Activated CD8-positive, alpha-beta T cell treated with anti-CD3 and anti-CD28 coated beads for 36 hours (primary cell): ENCODE data around the gene PPP6R1. TPM values are rescaled to one million over a fixed set of nuclear protein-coding genes. Genes with fewer than 3 reads are reported as not detected.
"Not testable (repeated sequence)": the region's sequence is repeated elsewhere in the genome, so short reads cannot be mapped to it uniquely, and the experiment has no call there.

ENCODE experiments used
- ATAC-seq: fragments of 200-7000 bp; cut with Tn5 transposase; one replicate; pipeline ENCODE4 v1.10.0; 2021; ENCODE audit warnings: mild to moderate bottlenecking, moderate library complexity
- CTCF ChIA-PET: fragments of 350-600 bp; sonication (Branson Sonifier 250); formaldehyde crosslinking; loops from one replicate; lab custom pipeline; 2021; ENCODE audit warnings: antibody characterized with exemption; lab: Charles Lee
- POLR2A ChIA-PET: fragments of 350-600 bp; sonication (Branson Sonifier 250); formaldehyde crosslinking; loops from one replicate; lab custom pipeline; 2021; ENCODE audit warnings: antibody characterized with exemption; lab: Charles Lee
- DNase-seq: peaks from one replicate; pipeline ENCODE4 v3.0.0-alpha.2; 2020
- H3K27ac Mint-ChIP-seq: one replicate; pipeline ENCODE4 v1.8.0; 2021; ENCODE audit warnings: mild to moderate bottlenecking, mixed read lengths
- H3K27me3 Mint-ChIP-seq: one replicate; pipeline ENCODE4 v1.8.0; 2021; ENCODE audit warnings: mixed read lengths
- H3K36me3 Mint-ChIP-seq: one replicate; pipeline ENCODE4 v1.8.0; 2021; ENCODE audit warnings: low read depth, mixed read lengths
- H3K4me1 Mint-ChIP-seq: one replicate; pipeline ENCODE4 v1.8.0; 2021; ENCODE audit warnings: low read depth, mixed read lengths
- H3K4me3 Mint-ChIP-seq: one replicate; pipeline ENCODE4 v1.8.0; 2021; ENCODE audit warnings: mild to moderate bottlenecking, moderate library complexity, mixed read lengths
- H3K9me3 Mint-ChIP-seq: one replicate; pipeline ENCODE4 v1.8.0; 2021; ENCODE audit warnings: mixed read lengths
- intact Hi-C: fragments of 100-400 bp; cut with micrococcal nuclease; formaldehyde crosslinking; loops from one replicate; pipeline ENCODE4 v1.10.0; 2022
- total RNA-seq, 2 experiments: library from RNA; stranded (reverse); gene quantifications; one replicate each; pipeline ENCODE4 v1.2.3, GENCODE V29; 2021
- TF ChIP-seq, protein P1 (sequence below): fragments of 200-600 bp; IDR thresholded peaks from one replicate; pipeline ENCODE4 v1.8.0; 2022; ENCODE audit warnings: antibody characterized with exemption, mild to moderate bottlenecking

The PPP6R1 gene
- total RNA-seq, 2 experiments from 2014 or later = 197 to 207 TPM

- H3K27ac Mint-ChIP-seq = no peak overlapping the region
Observed at GRCh38 chr19:55227241-55228014, 31.4 kb downstream of the PPP6R1 start.

GRCh38 chr19:55226788-55227187 is 32.0 kb downstream of the PPP6R1 start:
- TF ChIP-seq, protein P1, sequence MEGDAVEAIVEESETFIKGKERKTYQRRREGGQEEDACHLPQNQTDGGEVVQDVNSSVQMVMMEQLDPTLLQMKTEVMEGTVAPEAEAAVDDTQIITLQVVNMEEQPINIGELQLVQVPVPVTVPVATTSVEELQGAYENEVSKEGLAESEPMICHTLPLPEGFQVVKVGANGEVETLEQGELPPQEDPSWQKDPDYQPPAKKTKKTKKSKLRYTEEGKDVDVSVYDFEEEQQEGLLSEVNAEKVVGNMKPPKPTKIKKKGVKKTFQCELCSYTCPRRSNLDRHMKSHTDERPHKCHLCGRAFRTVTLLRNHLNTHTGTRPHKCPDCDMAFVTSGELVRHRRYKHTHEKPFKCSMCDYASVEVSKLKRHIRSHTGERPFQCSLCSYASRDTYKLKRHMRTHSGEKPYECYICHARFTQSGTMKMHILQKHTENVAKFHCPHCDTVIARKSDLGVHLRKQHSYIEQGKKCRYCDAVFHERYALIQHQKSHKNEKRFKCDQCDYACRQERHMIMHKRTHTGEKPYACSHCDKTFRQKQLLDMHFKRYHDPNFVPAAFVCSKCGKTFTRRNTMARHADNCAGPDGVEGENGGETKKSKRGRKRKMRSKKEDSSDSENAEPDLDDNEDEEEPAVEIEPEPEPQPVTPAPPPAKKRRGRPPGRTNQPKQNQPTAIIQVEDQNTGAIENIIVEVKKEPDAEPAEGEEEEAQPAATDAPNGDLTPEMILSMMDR = no peak
- peaks cover 21% of the 10 kb centered on the region for H3K36me3 Mint-ChIP-seq
- DNase-seq = no peak
- intact Hi-C loops = no loop called here
- ATAC-seq = no peak
- ChIA-PET POLR2A (interaction anchor here (0.9 kb wide), 1 partner anchor 27 kb away, joined by 3 read pairs; no protein-coding TSS in a partner anchor), CTCF (no interaction called here)
- H3K27me3 Mint-ChIP-seq = no peaks in the 10 kb centered on the region
- no peaks in the 10 kb centered on the region for H3K9me3 Mint-ChIP-seq
- no peaks in the 10 kb centered on the region for H3K4me1 Mint-ChIP-seq
- H3K4me3 Mint-ChIP-seq = no peak overlapping the region
- H3K27ac Mint-ChIP-seq = no peak overlapping the region

More at GRCh38 chr19:55227241-55228014, 31.4 kb downstream of the PPP6R1 start:
- POLR2A ChIA-PET = interaction anchor here (0.5 to 1.0 kb wide), 3 partner anchors 27 to 137 kb away, joined by 3 read pairs; no protein-coding TSS in a partner anchor
- CTCF ChIA-PET = no interaction called here
- Mint-ChIP-seq H3K4me1 (no peaks in the 10 kb centered on the region), H3K9me3 (no peaks in the 10 kb centered on the region), H3K36me3 (peaks cover 26% of the 10 kb centered on the region), H3K4me3 (no peak overlapping the region), H3K27me3 (no peaks in the 10 kb centered on the region)
- intact Hi-C loops = no loop called here
- TF ChIP-seq, protein P1 = no peak
- no peak for DNase-seq
- ATAC-seq = no peak

DNA sequence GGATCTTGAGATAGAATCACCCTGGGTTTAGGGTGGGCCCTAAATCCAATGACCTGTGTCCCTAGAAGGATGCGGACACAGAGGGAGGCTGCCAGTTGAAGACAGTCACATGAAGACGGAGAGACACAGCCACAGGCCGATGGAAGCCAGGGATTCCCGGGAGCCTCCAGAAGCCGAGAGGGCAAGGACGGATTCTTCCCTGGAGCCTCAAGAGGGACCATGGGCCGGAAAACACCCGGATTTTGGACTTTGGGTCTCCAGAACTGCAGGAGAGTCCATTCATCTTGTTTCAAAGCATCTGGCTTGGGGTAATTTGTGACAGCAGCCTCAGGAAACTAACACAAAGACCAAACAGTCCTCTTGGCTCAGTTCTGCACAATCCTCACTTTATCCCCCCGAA is 32.5 kb downstream of the PPP6R1 start:
- peaks cover 22% of the 10 kb centered on the region for H3K36me3 Mint-ChIP-seq

DNA sequence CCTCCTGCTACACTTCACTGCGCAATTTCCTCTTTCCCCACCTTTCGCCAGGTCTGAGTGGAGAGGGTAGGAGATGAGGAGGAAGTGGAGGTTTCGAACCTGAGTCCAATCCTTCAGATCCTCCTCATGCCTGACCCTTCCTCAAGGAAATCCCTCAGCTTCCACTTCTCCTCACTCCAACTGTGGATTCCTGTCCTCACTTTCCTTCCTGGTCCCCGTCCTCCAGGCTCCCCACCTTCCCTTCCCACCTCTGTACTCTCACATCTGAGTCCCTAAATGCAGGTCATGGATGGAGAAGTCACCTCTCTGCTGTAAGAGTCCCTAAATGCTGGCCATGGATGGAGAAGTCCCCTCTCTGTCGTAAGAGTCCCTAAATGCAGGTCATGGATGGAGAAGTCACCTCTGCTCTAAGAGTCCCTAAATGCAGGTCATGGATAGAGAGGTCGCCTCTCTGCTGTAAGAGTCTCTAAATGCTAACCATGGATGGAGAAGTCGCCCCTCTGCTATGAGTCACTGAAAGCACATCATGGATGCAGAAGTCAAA is 33.3 kb downstream of the PPP6R1 start:
- no peak for DNase-seq
- intact Hi-C loops = no loop called here
- no peak overlapping the region for H3K4me3 Mint-ChIP-seq
- H3K36me3 Mint-ChIP-seq = peaks cover 28% of the 10 kb centered on the region
- ChIA-PET CTCF (no interaction called here), POLR2A (no interaction called here)
- TF ChIP-seq, protein P1 = no peak
- H3K4me1 Mint-ChIP-seq = peaks cover 2% of the 10 kb centered on the region
- H3K27ac Mint-ChIP-seq = peak overlapping the region; percentile 31
- H3K9me3 Mint-ChIP-seq = peaks cover 8% of the 10 kb centered on the region
- no peaks in the 10 kb centered on the region for H3K27me3 Mint-ChIP-seq
- ATAC-seq = no peak

More for the DNA sequence above, 32.5 kb downstream of the PPP6R1 start:
- no peak overlapping the region for H3K27ac Mint-ChIP-seq
- TF ChIP-seq, protein P1 = no peak
- intact Hi-C loops = no loop called here
- POLR2A ChIA-PET = no interaction called here
- no peak for DNase-seq
- no peak overlapping the region for H3K4me3 Mint-ChIP-seq
- no peaks in the 10 kb centered on the region for H3K27me3 Mint-ChIP-seq
- CTCF ChIA-PET = no interaction called here
- H3K9me3 Mint-ChIP-seq = peaks cover 2% of the 10 kb centered on the region
- no peak for ATAC-seq
- no peaks in the 10 kb centered on the region for H3K4me1 Mint-ChIP-seq

- ATAC-seq, H3K27me3 Mint-ChIP-seq, DNase-seq, POLR2A ChIA-PET, H3K27ac Mint-ChIP-seq, H3K4me3 Mint-ChIP-seq, H3K9me3 Mint-ChIP-seq, CTCF ChIA-PET, H3K4me1 Mint-ChIP-seq, intact Hi-C loops: not testable (repeated sequence)
- H3K36me3 Mint-ChIP-seq = peaks cover 29% of the 10 kb centered on the region
Observed at GRCh38 chr19:55224679-55225414, 34.0 kb downstream of the PPP6R1 start.
